SIG-M5 treated with dmso at 0.1 percent for 504 hours (cell line): ENCODE data around the gene GLUL.

ENCODE experiments used
- DNase-seq: peaks from one replicate; lab custom pipeline; 2025; ENCODE audit not compliant: unreplicated experiment; lab: John Stamatoyannopoulos, UW

GLUL gene

GRCh38 chr1:182391362-182392049 is at the start of gene GLUL:
TSS of gene GLUL (minus strand) at chr1:182391790. CDS start at chr1:182388737, 3,053 bp downstream.
- peak; percentile 93 for DNase-seq

GRCh38 chr1:182438326-182438725 is 46.7 kb upstream of the GLUL start:
- DNase-seq = no peak

GRCh38 chr1:182433580-182433979 is 42.0 kb upstream of the GLUL start:
- no peak for DNase-seq

- DNase-seq = no peak
Observed at GRCh38 chr1:182431278-182431677, 39.7 kb upstream of the GLUL start.

- peak; percentile 78 for DNase-seq
Observed at GRCh38 chr1:182430263-182431068, 38.9 kb upstream of the GLUL start.

- DNase-seq = no peak
Observed at GRCh38 chr1:182428043-182428442, 36.5 kb upstream of the GLUL start.

GRCh38 chr1:182426442-182427430 is 35.1 kb upstream of the GLUL start:
- DNase-seq = no peak

GRCh38 chr1:182415789-182416188 is 24.2 kb upstream of the GLUL start:
- DNase-seq = no peak

GRCh38 chr1:182413969-182414368 is 22.4 kb upstream of the GLUL start:
- DNase-seq = no peak

- no peak for DNase-seq
Observed at GRCh38 chr1:182413486-182413885, 21.9 kb upstream of the GLUL start.

- DNase-seq = no peak
Observed at GRCh38 chr1:182410620-182411273, 19.2 kb upstream of the GLUL start.

GRCh38 chr1:182410138-182410537 is 18.5 kb upstream of the GLUL start:
- no peak for DNase-seq

GRCh38 chr1:182408435-182409075 is 17.0 kb upstream of the GLUL start:
- DNase-seq = no peak

GRCh38 chr1:182407724-182408123 is 16.1 kb upstream of the GLUL start:
- DNase-seq = no peak

- DNase-seq = no peak
Observed at GRCh38 chr1:182406012-182406411, 14.4 kb upstream of the GLUL start.

GRCh38 chr1:182405578-182405977 is 14.0 kb upstream of the GLUL start:
- no peak for DNase-seq

- DNase-seq = peak; percentile 45
Observed at GRCh38 chr1:182404781-182405180, 13.2 kb upstream of the GLUL start.

- no peak for DNase-seq
Observed at GRCh38 chr1:182400567-182400966, 9.0 kb upstream of the GLUL start, which contains the start of gene TEDDM1. TSS of gene TEDDM1 (minus strand) at chr1:182400667. CDS start at chr1:182400485, 182 bp downstream.

- peak; percentile 50 for DNase-seq
Observed at GRCh38 chr1:182397653-182398393, 6.2 kb upstream of the GLUL start.
